PFSK-1 (cell line): ENCODE measurements around the gene ASXL2.

Source experiments
- POLR2AphosphoS5 ChIP-seq: IDR thresholded peaks from 2 replicates; pipeline ENCODE4 v1.6.1; 2012; ENCODE audit warnings: low read depth, mild to moderate bottlenecking, control low read depth, low read length, moderate library complexity
- REST ChIP-seq, 2 experiments: IDR thresholded peaks; 2 replicates each; pipeline versions ENCODE4 v1.6.1 to v1.8.0; 2011 to 2012; ENCODE audit warnings: low read depth in 2 of 2, low read length in 2 of 2, control low read depth in 1 of 2, inconsistent platforms in 1 of 2, mild to moderate bottlenecking in 1 of 2, moderate library complexity in 1 of 2; ENCODE audit not compliant: insufficient read depth in 1 of 2
- TAF1 ChIP-seq: IDR thresholded peaks from 2 replicates; pipeline ENCODE4 v1.6.1; 2012; ENCODE audit warnings: low read length, control low read depth, borderline replicate concordance; ENCODE audit not compliant: insufficient read depth

GRCh38 chr2:25814681-25815080 lies 63.6 kb downstream of the ASXL2 start:
- no peak for TF ChIP-seq REST (IDR thresholded peaks at IDR 0.05; ENCODE audit: insufficient read depth in 1 of 2, low read depth in 2 of 2, low read length in 2 of 2)
- no peak for TF ChIP-seq POLR2AphosphoS5
- no peak for TF ChIP-seq TAF1
